Amniotic epithelial cell (primary cell): ENCODE results near the gene TTC28.
A peak's percentile ranks its signal among the peaks of the same experiment; 100 is the strongest.

Experiments used
- DNase-seq: peaks from one replicate; pipeline ENCODE4 v3.0.0-alpha.2; 2010; ENCODE audit warnings: low read depth

The TTC28 gene

DNA sequence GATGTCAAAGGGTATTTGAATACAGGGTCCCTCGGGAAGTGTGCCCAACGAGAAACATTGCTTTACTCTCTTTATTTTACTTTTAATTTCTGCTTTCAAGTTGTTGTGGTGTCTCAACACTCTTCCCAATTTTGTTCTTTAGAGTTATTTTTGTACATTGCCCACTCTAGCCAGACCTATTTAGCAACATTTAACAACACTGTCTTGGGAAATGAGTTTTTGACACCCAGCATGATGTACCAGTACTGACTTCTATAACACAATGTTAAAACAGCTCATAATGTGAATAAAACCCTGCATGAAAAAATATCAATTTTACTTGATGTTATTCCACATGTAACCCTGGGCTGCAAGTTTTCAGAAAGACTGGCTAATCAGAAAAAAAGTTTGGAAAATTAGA is 410.4 kb downstream of the TTC28 start:
- no peak for DNase-seq

DNA sequence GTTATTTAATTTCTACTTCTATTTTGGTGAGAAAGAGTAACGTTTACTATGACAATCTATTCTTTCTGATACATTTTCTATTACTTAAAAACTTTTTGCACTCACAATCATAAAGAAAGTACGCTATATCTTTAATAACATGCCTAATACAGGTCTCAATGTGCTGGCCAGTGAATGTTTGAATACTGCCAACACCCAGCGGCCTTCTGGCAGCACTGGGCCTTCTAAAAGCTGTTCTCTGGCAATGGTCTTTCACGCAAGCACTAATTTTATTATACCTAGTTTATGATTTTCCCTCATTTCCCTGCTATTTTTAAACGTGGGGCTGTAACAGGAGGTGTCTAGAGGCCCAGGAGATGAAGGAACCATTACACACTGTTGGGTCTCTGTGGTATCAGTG is 410.8 kb downstream of the TTC28 start:
- DNase-seq = no peak

- DNase-seq = peak; percentile 23
Measured at GRCh38 chr22:28268171-28268570, 411.5 kb downstream of the TTC28 start.

DNA sequence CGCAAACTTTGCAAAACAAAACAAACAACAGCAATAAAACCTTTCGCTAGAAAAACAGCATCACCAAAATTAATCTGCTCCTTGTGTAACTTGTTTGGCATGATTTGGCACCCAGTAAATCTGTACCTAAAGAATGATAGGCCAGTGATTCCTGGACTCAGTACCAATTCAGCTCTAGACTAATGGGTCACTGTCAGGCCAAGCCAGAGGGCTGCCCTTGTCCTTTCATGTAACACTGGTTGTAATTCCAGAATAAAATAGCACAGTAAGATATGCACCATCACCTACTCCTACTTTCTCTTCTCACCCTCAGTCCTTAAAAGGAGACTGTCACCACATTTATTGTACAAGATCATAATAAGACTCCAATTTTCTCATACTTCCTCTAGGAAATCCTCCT is 419.0 kb downstream of the TTC28 start:
- no peak for DNase-seq

- DNase-seq = no peak
Measured at GRCh38 chr22:28259774-28260312, 419.8 kb downstream of the TTC28 start.

- DNase-seq = peak; percentile 40
Measured at GRCh38 chr22:28254396-28254795, 425.2 kb downstream of the TTC28 start.

DNA sequence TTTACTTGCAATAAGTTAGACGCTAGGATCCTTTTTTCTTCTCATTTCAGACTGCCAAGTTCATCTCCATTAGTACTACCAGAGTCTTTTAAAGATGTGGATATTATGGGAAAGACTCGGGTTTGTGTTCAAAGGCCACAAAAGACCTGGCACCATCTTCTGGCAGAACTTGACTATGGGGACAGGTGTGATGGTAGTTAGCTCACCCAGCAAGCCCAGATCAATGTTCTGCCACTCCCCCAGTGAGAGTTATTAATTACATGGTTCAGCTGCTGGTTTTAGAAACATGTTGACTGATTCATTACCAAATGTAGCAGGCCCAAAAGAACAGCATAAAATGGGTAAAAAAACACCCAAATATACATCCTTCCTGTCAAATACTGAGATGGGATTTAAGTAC is 427.1 kb downstream of the TTC28 start:
- DNase-seq = no peak

DNA sequence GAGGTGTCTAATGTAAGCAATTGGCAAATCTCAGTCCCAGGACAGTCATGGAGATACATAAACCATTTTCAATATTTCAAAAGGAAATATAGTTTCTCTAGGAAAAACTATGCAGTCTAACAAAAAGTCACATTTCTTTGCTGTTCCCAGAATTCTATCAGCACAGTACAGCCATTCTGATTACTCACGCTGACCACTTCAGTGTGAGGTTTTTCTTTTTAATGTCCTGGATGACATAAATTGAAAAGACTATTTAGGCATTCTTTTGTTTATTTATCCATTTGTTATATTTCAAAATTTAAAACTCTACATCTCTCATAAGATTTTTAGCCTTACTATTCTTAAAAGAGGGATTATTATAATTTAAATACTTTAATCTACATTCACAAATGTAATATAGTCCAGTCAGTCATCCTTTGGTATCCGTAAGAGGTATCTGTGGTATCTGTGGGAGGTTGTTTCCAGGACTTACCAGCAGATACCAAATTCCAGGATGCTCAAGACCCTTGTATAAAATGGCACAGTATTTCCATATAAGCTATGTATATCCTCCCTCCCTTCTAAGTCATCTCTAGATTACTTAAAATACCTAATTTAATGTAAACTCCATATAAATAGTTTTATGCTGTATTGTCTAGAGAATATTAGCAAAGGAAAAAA is 429.5 kb downstream of the TTC28 start:
- peak; percentile 70 for DNase-seq

GRCh38 chr22:28249402-28249801 is 430.2 kb downstream of the TTC28 start:
- DNase-seq = peak; percentile 58

DNA sequence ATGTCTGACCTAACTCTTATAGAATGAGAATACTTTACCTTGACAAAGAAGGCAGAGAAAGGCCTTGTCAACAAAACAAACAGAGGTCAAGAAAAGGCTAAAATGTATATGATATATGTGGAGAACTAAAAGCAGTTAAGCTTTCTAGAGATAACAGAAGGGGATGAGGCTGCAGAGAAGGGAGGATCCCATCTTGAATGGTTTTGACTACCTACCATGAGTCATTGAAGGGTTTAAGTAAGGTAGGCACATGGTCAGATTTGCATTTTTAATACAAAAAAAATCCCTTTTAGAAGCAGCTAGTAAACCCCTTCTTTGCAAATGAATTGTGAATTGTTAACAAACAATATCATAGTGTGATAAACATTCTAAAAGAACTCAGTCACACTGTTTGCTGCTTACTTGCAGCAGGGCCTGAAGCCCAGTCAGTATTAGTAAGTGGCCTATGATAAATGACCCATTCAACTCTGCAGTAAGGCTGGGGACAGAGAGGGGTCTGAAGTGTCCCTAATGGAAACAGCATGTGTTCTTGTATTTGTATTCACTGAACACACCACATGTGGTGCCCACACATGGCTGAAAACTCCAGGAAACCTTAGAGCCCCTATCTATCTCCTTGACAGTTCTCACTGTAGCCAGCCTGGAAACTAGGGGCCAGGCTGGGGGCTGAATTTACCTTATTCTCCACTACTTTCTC is 431.8 kb downstream of the TTC28 start:
- DNase-seq = peak; percentile 87

- no peak for DNase-seq
Measured at GRCh38 chr22:28247136-28247535, 432.5 kb downstream of the TTC28 start.

GRCh38 chr22:28246397-28246796 is 433.2 kb downstream of the TTC28 start:
- peak; percentile 68 for DNase-seq

DNA sequence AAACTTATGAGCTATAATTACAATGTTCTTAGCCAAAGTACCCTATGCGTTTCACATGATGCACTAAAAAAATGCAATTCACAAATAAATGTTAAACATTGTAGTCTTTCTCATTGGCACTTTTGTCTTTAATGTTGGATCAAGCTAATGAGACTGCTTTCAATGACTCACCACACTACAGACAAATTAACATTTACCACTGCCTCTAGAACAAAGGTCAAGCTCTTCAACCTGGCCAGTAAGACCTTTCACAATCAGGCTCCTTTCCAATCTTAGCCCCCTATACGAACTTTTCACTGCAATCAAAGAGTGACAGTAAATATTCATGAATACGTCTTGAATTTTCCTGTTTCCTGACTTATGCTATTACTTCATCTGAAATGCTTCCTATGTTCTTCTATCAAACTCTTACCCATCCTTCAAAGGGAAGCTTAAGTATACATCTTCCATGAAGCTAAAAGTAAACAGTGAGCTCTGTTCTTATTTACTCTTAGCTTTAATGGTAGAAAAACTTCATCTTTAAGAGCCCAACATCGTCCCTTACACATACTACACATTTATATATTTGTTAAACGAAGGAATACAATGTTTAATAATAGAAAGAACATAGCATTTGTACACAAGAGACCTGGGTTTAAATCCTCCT is 433.9 kb downstream of the TTC28 start:
- DNase-seq = peak; percentile 41

GRCh38 chr22:28244757-28245156 is 434.9 kb downstream of the TTC28 start:
- DNase-seq = peak; percentile 43

- DNase-seq = peak; percentile 90
Measured at GRCh38 chr22:28243539-28243938, 436.1 kb downstream of the TTC28 start.

DNA sequence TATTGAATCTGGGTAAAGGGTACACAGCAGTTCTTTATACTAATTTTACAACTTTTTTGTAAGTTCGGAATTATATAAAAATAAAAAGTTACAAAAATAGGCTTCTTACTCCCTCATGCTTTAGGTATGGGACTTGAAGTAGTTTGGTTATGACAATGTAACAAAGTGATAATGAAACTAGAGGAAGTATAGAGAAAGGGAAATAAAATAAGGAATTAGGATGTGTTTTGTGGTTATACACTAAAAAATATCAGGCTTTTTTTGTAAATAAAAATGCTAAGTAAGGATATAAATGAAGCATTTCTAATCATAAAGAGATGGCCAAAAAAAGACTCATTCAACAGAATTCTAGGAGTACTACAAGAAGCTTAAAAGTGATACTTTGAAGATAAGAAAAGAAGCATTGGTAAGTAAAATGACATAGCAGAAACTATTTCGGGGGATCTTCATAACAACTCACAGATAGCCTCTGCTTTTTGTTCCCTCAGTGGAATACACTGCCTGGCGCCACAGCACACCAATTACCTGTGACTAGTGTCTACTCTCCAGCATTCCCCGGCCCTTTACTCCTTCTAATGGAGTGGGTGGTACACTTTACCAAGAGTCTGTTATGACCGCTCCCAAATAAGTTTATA is 437.9 kb downstream of the TTC28 start:
- no peak for DNase-seq

GRCh38 chr22:28239941-28240340 is 439.7 kb downstream of the TTC28 start:
- peak; percentile 20 for DNase-seq

- DNase-seq = no peak
Measured at GRCh38 chr22:28237783-28238182, 441.9 kb downstream of the TTC28 start.

DNA sequence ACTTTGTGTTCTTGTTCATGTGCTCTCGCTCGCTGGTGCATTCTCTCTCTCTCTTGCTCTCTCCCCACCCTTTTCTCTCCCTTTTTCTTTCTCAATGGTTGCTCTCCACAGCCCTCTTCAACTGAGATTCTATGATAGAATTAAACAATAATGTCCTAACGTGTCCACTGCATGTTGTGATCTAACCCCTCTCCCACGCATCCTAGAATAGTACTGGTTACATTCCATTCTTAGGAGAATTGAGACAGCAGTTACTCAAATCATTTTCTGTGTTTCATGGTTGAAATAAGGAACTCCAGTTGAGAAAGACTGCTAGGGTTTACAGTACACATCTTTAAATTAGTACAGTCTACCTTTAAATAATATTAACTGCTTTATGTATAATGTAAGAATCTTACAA is 442.5 kb downstream of the TTC28 start:
- peak; percentile 86 for DNase-seq

GRCh38 chr22:28232204-28232603 is 447.4 kb downstream of the TTC28 start:
- DNase-seq = no peak

DNA sequence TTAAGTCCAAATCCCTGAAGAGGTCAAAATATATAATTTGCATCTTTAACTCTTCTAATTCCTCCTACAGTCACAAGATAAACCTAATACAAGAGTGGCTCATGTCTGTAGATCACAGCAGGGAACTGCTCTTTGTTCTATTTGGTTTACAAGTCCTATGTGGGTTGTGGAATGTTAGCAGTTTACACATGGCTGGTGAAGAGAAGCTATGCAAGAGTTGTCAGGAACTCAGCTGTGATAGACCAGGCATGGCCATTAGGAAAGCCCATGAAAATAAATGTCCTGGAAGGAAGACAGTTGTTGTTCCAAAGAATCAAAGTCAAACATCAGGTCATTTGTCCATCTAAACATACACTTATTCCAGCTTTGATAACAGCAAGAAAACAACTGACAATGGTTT is 448.2 kb downstream of the TTC28 start:
- DNase-seq = peak; percentile 61

DNA sequence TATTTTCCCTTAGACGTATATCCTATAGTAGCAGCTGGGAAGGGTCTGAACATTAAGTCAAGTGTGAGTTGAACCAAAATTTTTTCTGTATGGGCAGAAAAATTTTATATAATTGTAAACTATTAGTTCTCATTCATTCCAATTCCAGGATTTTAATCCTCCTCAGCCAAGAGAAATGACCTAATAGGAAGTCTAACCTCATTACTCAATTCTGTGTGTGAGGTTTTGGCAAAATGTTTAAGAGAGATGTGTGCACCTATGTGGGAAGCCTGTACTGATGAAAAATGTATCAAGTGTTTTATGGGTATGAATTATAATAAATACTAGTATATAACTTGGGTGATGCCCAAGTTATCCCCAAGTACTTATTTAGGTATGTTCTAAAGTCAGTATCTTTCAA is 449.0 kb downstream of the TTC28 start:
- DNase-seq = peak; percentile 32
